GM04503 (cell line): Measurements from ENCODE around the gene GSG1L2.
A peak's percentile ranks its signal among the peaks of the same experiment; 100 is the strongest.

Experiments
- DNase-seq: peaks from one replicate; pipeline ENCODE4 v3.0.0-alpha.2; 2012; ENCODE audit warnings: low read depth

The GSG1L2 gene

GRCh38 chr17:9821921-9822320 lies at the start of gene GSG1L2:
TSS of gene GSG1L2 (minus strand) at chr17:9822079. CDS start at chr17:9822071, 8 bp downstream.
- no peak for DNase-seq

GRCh38 chr17:9868552-9868951 lies 46.7 kb upstream of the GSG1L2 start:
- DNase-seq = no peak

- no peak for DNase-seq
Measured at GRCh38 chr17:9865586-9865985, 43.7 kb upstream of the GSG1L2 start.

GRCh38 chr17:9862949-9863348 lies 41.1 kb upstream of the GSG1L2 start:
- no peak for DNase-seq

GRCh38 chr17:9862220-9862619 lies 40.3 kb upstream of the GSG1L2 start:
- DNase-seq = no peak

GRCh38 chr17:9860851-9861250 lies 39.0 kb upstream of the GSG1L2 start:
- no peak for DNase-seq

- no peak for DNase-seq
Measured at GRCh38 chr17:9859781-9860180, 37.9 kb upstream of the GSG1L2 start.

- DNase-seq = no peak
Measured at GRCh38 chr17:9855036-9855435, 33.2 kb upstream of the GSG1L2 start.

GRCh38 chr17:9854255-9854654 lies 32.4 kb upstream of the GSG1L2 start:
- no peak for DNase-seq

- no peak for DNase-seq
Measured at GRCh38 chr17:9850151-9850550, 28.3 kb upstream of the GSG1L2 start.

GRCh38 chr17:9845306-9845705 lies 23.4 kb upstream of the GSG1L2 start:
- DNase-seq = no peak

- no peak for DNase-seq
Measured at GRCh38 chr17:9844153-9844552, 22.3 kb upstream of the GSG1L2 start.

GRCh38 chr17:9843152-9844010 lies 21.5 kb upstream of the GSG1L2 start:
- no peak for DNase-seq

GRCh38 chr17:9842057-9842758 lies 20.3 kb upstream of the GSG1L2 start:
- DNase-seq = peak; percentile 11

GRCh38 chr17:9839433-9839832 lies 17.6 kb upstream of the GSG1L2 start:
- no peak for DNase-seq

- peak; percentile 74 for DNase-seq
Measured at GRCh38 chr17:9837551-9838471, 15.9 kb upstream of the GSG1L2 start.

GRCh38 chr17:9833922-9834321 lies 12.0 kb upstream of the GSG1L2 start:
- DNase-seq = no peak

GRCh38 chr17:9830711-9831110 lies 8.8 kb upstream of the GSG1L2 start:
- DNase-seq = no peak

- no peak for DNase-seq
Measured at GRCh38 chr17:9829343-9829742, 7.5 kb upstream of the GSG1L2 start.

GRCh38 chr17:9828296-9829295 lies 6.7 kb upstream of the GSG1L2 start:
- DNase-seq = no peak

- DNase-seq = no peak
Measured at GRCh38 chr17:9825641-9826150, 3.8 kb upstream of the GSG1L2 start, which contains the start of gene GLP2R. TSS of gene GLP2R (plus strand) at chr17:9825924. CDS start at chr17:9826064, 140 bp downstream.
